Right atrium auricular region (tissue), 2 donors: ENCODE measurements around the gene NEK10. TPM values are rescaled to one million over a fixed set of nuclear protein-coding genes. Genes with fewer than 3 reads are reported as not detected.

Source experiments
- DNase-seq: peaks from one replicate; pipeline ENCODE4 v3.0.0-alpha.2; 2019; ENCODE audit warnings: low spot score
- H3K27ac ChIP-seq, 2 donors: fragments of 200-600 bp; sonication (generic); 1 replicate in 1 of 2; 2 replicates in 1 of 2; pipeline ENCODE4 v1.5.1; 2016 to 2019
- H3K27me3 ChIP-seq, 2 donors: fragments of 200-600 bp; sonication (generic); one replicate each; pipeline versions ENCODE4 v1.5.1 to v1.6.0; 2017 to 2019
- H3K36me3 ChIP-seq: fragments of 200-600 bp; sonication (generic); one replicate; pipeline ENCODE4 v1.5.1; 2016
- H3K4me1 ChIP-seq, 2 donors: fragments of 200-600 bp; sonication (generic); one replicate each; pipeline versions ENCODE4 v1.5.1 to v1.6.0; 2017 to 2019
- H3K4me3 ChIP-seq, 2 donors: fragments of 200-600 bp; sonication (generic); 1 replicate in 1 of 2; 2 replicates in 1 of 2; pipeline ENCODE4 v1.5.1; 2017 to 2019; ENCODE audit warnings: mild to moderate bottlenecking in 1 of 2, moderate library complexity in 1 of 2
- H3K9me3 ChIP-seq, 2 donors: fragments of 200-600 bp; sonication (generic); one replicate each; pipeline ENCODE4 v1.5.1; 2019
- CTCF ChIP-seq, 2 donors: fragments of 200-600 bp; sonication (generic); IDR thresholded peaks; one replicate each; pipeline ENCODE4 v1.5.1; 2019; ENCODE audit warnings: antibody characterized with exemption in 2 of 2
- total RNA-seq, 2 donors: library from RNA; depleted of rRNA; stranded (reverse); fragments of >200 nt; gene quantifications; one replicate each; pipeline ENCODE4 v1.1.0, GENCODE V29; 2016

The NEK10 gene
- total RNA-seq, 2 donors from 2014 or later = 10.3 to 18.3 TPM

- H3K27me3 ChIP-seq = no peaks in the 10 kb centered on the region
- TF ChIP-seq CTCF (IDR thresholded peaks at IDR 0.05) = no peak
- peaks cover 0 to 4% of the 10 kb centered on the region in 2 donors for H3K4me1 ChIP-seq
- DNase-seq = no peak
- no peak overlapping the region for H3K4me3 ChIP-seq
- no peak overlapping the region for H3K27ac ChIP-seq
- no peaks in the 10 kb centered on the region for H3K9me3 ChIP-seq
- H3K36me3 ChIP-seq = no peaks in the 10 kb centered on the region
Measured at GRCh38 chr3:27074914-27075313, 294.3 kb downstream of the NEK10 start.

GRCh38 chr3:27073912-27074311, 295.3 kb downstream of the NEK10 start:
- no peaks in the 10 kb centered on the region for H3K36me3 ChIP-seq
- peaks cover 0 to 4% of the 10 kb centered on the region in 2 donors for H3K4me1 ChIP-seq
- H3K27me3 ChIP-seq = no peaks in the 10 kb centered on the region
- no peaks in the 10 kb centered on the region for H3K9me3 ChIP-seq
- DNase-seq = no peak
- H3K27ac ChIP-seq = no peak overlapping the region
- TF ChIP-seq CTCF (IDR thresholded peaks at IDR 0.05) = no peak
- H3K4me3 ChIP-seq = no peak overlapping the region

- Histone ChIP-seq H3K27me3 (no peaks in the 10 kb centered on the region), H3K9me3 (no peaks in the 10 kb centered on the region), H3K4me1 (peaks cover 0 to 4% of the 10 kb centered on the region in 2 donors), H3K27ac (no peak overlapping the region), H3K4me3 (no peak overlapping the region), H3K36me3 (no peaks in the 10 kb centered on the region)
- no peak for DNase-seq
- no peak for TF ChIP-seq CTCF (IDR thresholded peaks at IDR 0.05)
Measured at GRCh38 chr3:27072810-27073651, 296.2 kb downstream of the NEK10 start.

- Histone ChIP-seq H3K36me3 (no peaks in the 10 kb centered on the region), H3K4me1 (peaks cover 0 to 5% of the 10 kb centered on the region in 2 donors), H3K9me3 (no peaks in the 10 kb centered on the region), H3K27me3 (no peaks in the 10 kb centered on the region), H3K27ac (no peak overlapping the region), H3K4me3 (no peak overlapping the region)
- DNase-seq = no peak
- no peak for TF ChIP-seq CTCF (IDR thresholded peaks at IDR 0.05)
Measured at GRCh38 chr3:27060336-27060735, 308.8 kb downstream of the NEK10 start.

Other genes with a start within 250 kb of the NEK10 start
- 10 to 100 TPM; 14.4 to 25.6 TPM for gene SLC4A7, start 115.0 kb upstream of the NEK10 start, total RNA-seq